Measurements from ENCODE around the gene ZNF512. TPM values are rescaled to one million over a fixed set of nuclear protein-coding genes. Genes with fewer than 3 reads are reported as not detected.

The ZNF512 gene
- total and polyA plus RNA-seq, 2 of the 13 experiments (the other 11 are each of a cell fraction or from before 2014, with no cell fraction given) = 29.8 to 31.0 TPM

GRCh38 chr2:27581417-27582128 is 1.3 kb upstream of the ZNF512 start:
- Histone ChIP-seq H2AFZ (ENCODE audit: low read length) (peak overlapping the region; percentile 4), H3K9ac (ENCODE audit: insufficient read depth, low read depth, low read length) (no peak overlapping the region), H3K36me3 (replicated peaks in 1 of 2; ENCODE audit: control insufficient read depth in 1 of 2, insufficient read depth in 2 of 2, low read length in 2 of 2) (no peaks in the 10 kb centered on the region; a peak in 1 of 5 replicates), H3K4me1 (ENCODE audit: insufficient read depth, low read length) (peaks cover 43% of the 10 kb centered on the region), H3K4me2 (ENCODE audit: low read depth, low read length) (peak overlapping the region; percentile 94; the same call in 1 of the 2 replicates), H3K27ac (ENCODE audit: extremely low read length, insufficient read depth, low read length) (no peak overlapping the region), H3K9me3 (ENCODE audit: low read length) (no peaks in the 10 kb centered on the region), H3K27me3 (ENCODE audit: control insufficient read depth in 1 of 2, insufficient read depth in 2 of 2, low read length in 2 of 2) (no peaks in the 10 kb centered on the region; a peak in 1 of 5 replicates), H4K20me1 (ENCODE audit: insufficient read depth, low read length) (peaks cover 17% of the 10 kb centered on the region), H3K79me2 (ENCODE audit: insufficient read depth, low read length) (peaks cover 36% of the 10 kb centered on the region), H3K4me3 (replicated peaks in 1 of 3; ENCODE audit: insufficient read depth in 1 of 3, low read depth in 2 of 3, low read length in 3 of 3) (no peak overlapping the region)
- no peak for FAIRE-seq
- ATAC-seq = no peak
- WGBS (ENCODE audit: low lambda C conversion rate) = 96% methylated on average over 15 of the region's 19 CpGs
- ChIA-PET CTCF (ENCODE audit: low intra/inter-chr PET ratio, low total read pairs) (no interaction called here), POLR2A (interaction anchor here (1.2 to 1.5 kb wide), 3 partner anchors 8 to 82 kb away, joined by 3 to 17 read pairs (median 6); partner anchors contain the start of genes SLC4A1AP and SUPT7L)
- TF ChIP-seq FOXK2 (IDR thresholded peaks at IDR 0.05) = no peak
- TF ChIP-seq, protein P1, sequence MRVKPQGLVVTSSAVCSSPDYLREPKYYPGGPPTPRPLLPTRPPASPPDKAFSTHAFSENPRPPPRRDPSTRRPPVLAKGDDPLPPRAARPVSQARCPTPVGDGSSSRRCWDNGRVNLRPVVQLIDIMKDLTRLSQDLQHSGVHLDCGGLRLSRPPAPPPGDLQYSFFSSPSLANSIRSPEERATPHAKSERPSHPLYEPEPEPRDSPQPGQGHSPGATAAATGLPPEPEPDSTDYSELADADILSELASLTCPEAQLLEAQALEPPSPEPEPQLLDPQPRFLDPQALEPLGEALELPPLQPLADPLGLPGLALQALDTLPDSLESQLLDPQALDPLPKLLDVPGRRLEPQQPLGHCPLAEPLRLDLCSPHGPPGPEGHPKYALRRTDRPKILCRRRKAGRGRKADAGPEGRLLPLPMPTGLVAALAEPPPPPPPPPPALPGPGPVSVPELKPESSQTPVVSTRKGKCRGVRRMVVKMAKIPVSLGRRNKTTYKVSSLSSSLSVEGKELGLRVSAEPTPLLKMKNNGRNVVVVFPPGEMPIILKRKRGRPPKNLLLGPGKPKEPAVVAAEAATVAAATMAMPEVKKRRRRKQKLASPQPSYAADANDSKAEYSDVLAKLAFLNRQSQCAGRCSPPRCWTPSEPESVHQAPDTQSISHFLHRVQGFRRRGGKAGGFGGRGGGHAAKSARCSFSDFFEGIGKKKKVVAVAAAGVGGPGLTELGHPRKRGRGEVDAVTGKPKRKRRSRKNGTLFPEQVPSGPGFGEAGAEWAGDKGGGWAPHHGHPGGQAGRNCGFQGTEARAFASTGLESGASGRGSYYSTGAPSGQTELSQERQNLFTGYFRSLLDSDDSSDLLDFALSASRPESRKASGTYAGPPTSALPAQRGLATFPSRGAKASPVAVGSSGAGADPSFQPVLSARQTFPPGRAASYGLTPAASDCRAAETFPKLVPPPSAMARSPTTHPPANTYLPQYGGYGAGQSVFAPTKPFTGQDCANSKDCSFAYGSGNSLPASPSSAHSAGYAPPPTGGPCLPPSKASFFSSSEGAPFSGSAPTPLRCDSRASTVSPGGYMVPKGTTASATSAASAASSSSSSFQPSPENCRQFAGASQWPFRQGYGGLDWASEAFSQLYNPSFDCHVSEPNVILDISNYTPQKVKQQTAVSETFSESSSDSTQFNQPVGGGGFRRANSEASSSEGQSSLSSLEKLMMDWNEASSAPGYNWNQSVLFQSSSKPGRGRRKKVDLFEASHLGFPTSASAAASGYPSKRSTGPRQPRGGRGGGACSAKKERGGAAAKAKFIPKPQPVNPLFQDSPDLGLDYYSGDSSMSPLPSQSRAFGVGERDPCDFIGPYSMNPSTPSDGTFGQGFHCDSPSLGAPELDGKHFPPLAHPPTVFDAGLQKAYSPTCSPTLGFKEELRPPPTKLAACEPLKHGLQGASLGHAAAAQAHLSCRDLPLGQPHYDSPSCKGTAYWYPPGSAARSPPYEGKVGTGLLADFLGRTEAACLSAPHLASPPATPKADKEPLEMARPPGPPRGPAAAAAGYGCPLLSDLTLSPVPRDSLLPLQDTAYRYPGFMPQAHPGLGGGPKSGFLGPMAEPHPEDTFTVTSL (CRISPR knock-in tag; IDR thresholded peaks at IDR 0.05; ENCODE audit: borderline replicate concordance) = no peak
- TF ChIP-seq DMAP1 (CRISPR knock-in tag; IDR thresholded peaks at IDR 0.05) = no peak
- 0 out of 2 replicates have a peak, but pooled peaks have one; percentile 5 for TF ChIP-seq NFIB (CRISPR knock-in tag; IDR thresholded peaks at IDR 0.05; ENCODE audit: borderline replicate concordance)
- TF ChIP-seq, protein P2, sequence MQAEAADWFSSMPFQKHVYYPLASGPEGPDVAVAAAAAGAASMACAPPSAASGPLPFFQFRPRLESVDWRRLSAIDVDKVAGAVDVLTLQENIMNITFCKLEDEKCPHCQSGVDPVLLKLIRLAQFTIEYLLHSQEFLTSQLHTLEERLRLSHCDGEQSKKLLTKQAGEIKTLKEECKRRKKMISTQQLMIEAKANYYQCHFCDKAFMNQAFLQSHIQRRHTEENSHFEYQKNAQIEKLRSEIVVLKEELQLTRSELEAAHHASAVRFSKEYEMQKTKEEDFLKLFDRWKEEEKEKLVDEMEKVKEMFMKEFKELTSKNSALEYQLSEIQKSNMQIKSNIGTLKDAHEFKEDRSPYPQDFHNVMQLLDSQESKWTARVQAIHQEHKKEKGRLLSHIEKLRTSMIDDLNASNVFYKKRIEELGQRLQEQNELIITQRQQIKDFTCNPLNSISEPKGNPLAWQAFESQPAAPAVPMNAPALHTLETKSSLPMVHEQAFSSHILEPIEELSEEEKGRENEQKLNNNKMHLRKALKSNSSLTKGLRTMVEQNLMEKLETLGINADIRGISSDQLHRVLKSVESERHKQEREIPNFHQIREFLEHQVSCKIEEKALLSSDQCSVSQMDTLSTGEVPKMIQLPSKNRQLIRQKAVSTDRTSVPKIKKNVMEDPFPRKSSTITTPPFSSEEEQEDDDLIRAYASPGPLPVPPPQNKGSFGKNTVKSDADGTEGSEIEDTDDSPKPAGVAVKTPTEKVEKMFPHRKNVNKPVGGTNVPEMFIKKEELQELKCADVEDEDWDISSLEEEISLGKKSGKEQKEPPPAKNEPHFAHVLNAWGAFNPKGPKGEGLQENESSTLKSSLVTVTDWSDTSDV (CRISPR knock-in tag; IDR thresholded peaks at IDR 0.05) = 0 out of 2 replicates have a peak, but pooled peaks have one; percentile 18
- no peak for DNase-seq (ENCODE audit: low spot score)
- in situ Hi-C loops (cut with HindIII; ENCODE audit: extremely low pct_ligation_motif_present, low pct_unique_long_range_greater_than_20kb) (no loop called here), intact Hi-C loops (cut with micrococcal nuclease; ENCODE audit: unreplicated experiment) (loop anchor here (5.0 kb wide), 1 partner anchor 84 kb away; the partner anchor contains the start of genes FNDC4 and GCKR)
- no TSS peak for BruUV-seq (replicated peaks)
